CD4-positive, alpha-beta T cell treated with Interleukin-12 subunit alpha and Interleukin-12 subunit beta, for 1 hour (primary cell): ENCODE data around the gene NOS3.
"Not testable (repeated sequence)": the region's sequence is repeated elsewhere in the genome, so short reads cannot be mapped to it uniquely, and the experiment has no call there.

Source experiments
- DNase-seq: peaks from one replicate; pipeline ENCODE4 v3.0.0-alpha.2; 2020

The NOS3 gene

DNA sequence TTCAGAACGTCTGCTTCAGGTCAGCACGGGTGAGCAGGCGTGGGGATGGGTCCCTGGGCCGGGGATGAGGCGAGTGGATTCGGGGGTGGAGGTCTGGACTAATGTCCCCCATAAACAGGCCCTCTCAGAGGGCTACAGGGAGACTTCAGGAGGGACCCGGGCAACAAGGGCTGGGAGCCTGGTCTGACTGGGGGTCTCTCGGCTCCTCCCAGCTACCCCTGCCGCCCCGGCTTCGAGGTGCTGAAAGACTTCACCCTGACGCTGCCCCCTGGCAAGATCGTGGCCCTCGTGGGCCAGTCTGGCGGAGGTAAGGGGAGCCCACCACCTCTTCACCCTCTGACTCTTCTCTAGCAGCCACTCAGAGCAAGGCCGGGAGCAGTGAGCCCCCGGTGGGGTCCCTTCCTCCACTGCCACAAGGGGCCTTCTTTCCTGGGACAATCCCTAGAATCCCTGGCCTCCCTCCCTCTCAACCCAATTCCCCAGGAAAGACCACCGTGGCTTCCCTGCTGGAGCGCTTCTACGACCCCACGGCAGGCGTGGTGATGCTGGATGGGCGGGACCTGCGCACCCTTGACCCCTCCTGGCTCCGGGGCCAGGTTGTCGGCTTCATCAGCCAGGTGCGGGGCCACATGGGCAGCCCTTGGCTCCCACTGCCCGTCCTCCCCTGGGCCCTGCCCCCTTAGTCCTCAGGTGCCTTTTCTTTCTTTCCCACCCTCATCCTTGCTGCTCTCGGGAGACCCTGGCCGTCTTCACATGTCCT, 50.0 kb downstream of the NOS3 start:
- DNase-seq = no peak

DNA sequence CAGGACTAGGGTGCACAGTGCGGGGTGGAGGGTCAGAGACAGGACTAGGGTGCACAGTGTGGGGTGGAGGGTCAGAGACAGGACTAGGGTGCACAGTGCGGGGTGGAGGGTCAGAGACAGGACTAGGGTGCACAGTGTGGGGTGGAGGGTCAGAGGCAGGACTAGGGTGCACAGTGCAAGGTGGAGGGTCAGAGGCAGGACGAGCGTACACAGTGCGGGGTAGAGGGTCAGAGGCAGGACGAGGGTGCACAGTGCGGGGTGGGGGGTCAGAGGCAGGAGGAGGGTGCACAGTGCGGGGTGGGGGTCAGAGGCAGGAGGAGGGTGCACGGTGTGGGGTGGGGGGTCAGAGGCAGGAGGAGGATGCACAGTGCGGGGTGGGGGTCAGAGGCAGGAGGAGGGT, 52.6 kb downstream of the NOS3 start:
- DNase-seq = not testable (repeated sequence)

- no peak for DNase-seq
These were observed 53.1 kb downstream of the NOS3 start for GRCh38 chr7:151043959-151044358.

GRCh38 chr7:151045262-151045661, 54.4 kb downstream of the NOS3 start:
- DNase-seq = no peak

GRCh38 chr7:151045967-151046366, 55.1 kb downstream of the NOS3 start:
- no peak for DNase-seq

GRCh38 chr7:151046603-151047573, 56.1 kb downstream of the NOS3 start:
- no peak for DNase-seq

- no peak for DNase-seq
These were observed 57.4 kb downstream of the NOS3 start, which contains the start of gene ASIC3 for GRCh38 chr7:151047976-151048815. ASIC3 (plus strand) TSS chr7:151048531; CDS start chr7:151048886, 355 bp downstream.

- DNase-seq = no peak
These were observed 58.2 kb downstream of the NOS3 start for GRCh38 chr7:151048911-151049463.

DNA sequence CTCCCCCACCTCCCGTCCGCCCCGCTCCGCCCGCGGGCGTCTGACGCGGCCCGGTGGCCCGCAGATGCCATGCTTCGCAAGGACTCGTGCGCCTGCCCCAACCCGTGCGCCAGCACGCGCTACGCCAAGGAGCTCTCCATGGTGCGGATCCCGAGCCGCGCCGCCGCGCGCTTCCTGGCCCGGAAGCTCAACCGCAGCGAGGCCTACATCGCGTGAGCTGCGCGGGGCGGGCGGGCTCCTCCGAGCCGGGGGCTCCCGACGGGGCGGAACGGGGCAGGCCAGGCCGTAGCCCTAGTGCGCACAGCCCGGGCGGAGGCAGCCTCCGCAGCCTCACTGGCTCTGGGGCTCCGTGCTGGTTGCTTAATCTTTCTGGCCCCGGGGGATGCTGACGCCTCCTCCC, 60.3 kb downstream of the NOS3 start:
- DNase-seq = peak; percentile 57

GRCh38 chr7:151053096-151053495, 62.3 kb downstream of the NOS3 start:
- DNase-seq = no peak

GRCh38 chr7:151053751-151054150, 62.9 kb downstream of the NOS3 start:
- no peak for DNase-seq

DNA sequence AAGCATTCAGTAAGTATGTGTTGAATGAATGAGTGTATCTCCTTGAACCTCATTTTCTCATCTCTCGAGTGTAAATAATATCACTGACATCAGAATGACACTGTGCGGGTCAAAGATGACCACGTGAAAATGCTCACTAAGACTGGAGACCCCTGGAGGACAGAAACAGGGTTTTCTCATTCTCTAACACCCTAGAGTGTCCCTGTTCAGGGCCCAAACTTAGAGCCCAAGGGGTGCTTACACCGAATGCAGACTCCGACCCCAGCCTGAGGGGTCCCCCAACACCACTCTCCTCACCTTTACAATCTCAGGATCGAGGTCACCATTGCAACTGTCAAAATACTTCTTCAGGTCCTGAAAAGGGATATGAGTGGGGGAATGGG, 65.5 kb downstream of the NOS3 start:
- DNase-seq = no peak

GRCh38 chr7:151056666-151057505, 66.1 kb downstream of the NOS3 start:
- DNase-seq = no peak

DNA sequence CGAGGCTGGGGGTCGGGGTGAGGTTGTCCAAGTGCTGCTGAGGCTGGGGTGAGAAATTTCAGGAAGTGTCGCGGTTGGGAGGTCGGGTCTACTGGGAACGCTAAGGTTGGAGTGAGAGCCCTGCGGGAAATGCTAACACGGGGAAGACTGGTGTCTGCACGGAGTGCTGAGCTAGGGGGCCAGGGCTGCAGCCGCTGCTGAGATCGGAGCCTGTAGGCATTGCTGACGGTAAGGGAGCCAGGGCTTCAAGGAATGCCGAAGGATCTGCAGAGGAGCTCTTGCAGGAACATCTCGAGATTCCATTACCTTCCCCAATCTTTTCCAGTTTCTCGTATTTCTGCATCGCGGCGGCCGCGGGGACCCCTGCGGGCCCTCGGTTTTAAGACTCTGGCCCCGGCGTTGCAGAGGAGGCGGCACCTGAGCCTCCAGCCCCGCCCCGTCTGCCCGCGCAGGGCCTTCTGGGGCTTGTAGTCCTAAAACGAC, 66.7 kb downstream of the NOS3 start, which contains the start of gene CDK5:
CDK5 (minus strand) TSS at position 392 of the 483 bp plus-strand sequence; CDS start at position 343, 49 bp downstream.
- no peak for DNase-seq

- peak; percentile 98 for DNase-seq
These were observed 67.4 kb downstream of the NOS3 start for GRCh38 chr7:151057989-151058780.

GRCh38 chr7:151058781-151059366, 68.1 kb downstream of the NOS3 start:
- DNase-seq = peak; percentile 11

DNA sequence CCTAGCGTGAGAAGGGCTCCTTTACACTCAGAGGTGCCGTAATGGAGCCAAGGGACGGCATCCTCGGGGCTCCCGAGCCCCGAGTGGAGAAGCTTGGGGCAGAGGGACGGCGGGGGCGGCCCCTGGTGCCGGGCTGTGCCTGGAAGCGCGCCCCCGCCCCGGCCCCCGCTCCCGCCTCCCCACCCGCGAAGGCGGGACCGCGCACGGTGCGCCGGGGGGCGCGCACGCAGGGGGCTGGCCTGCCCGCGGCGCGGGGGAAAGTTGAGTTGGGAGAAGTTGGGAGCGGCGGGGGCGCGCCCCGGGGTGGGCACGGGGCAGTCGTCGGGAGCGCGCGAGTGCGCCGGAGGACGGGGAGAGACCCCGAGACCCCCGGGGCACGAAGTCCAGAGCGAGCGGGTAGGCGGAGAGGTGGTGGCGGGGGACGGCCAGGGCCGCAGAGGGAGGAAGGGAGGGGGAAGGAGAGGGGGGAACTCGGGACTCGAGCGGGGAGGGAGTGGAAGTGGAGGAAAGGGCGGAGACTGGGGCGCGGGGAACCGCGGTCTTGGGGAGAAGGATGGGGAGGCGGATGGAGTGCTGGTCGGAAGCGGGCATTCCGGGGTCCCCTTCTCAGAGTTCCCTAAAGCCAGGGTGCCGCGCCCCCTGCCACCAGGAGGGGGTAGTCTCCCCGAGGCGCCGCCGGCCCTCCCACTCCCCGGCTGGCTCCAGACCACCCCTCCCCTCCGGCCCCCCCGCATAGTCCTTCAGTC, 68.7 kb downstream of the NOS3 start, which contains the start of gene SLC4A2:
SLC4A2 (plus strand) TSS at position 223 of the 746 bp plus-strand sequence. CDS start 2,399 bp downstream, outside the sequence.
- DNase-seq = peak; percentile 74

DNA sequence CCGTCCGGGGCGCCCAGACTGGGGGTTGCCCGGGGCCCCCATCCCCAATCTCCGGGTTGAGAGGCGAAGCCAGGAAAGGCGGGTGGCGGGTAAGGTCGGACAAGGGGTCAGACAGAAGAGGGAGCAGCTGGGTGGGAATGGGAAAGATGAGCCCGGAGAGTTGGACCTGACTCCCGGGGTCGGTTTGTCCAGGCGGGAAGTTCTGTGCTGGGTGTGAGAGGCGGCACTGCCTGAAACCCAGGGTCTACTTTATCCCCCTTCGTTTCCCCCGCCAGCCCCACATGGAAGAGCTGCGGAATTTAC, 69.2 kb downstream of the NOS3 start:
- DNase-seq = no peak
